Liver (tissue), 9 donors: Measurements from ENCODE around the gene COL27A1. TPM values are rescaled to one million over a fixed set of nuclear protein-coding genes. Genes with fewer than 3 reads are reported as not detected.

Experiments used
- DNase-seq: peaks from one replicate; pipeline ENCODE4 v3.0.0-alpha.2; 2017; ENCODE audit warnings: low spot score
- H3K27ac ChIP-seq, 2 donors: one replicate each; pipeline ENCODE4 v1.7.0; 2013; ENCODE audit warnings: inconsistent platforms in 2 of 2, low read length in 2 of 2, control low read depth in 1 of 2, low read depth in 1 of 2, mild to moderate bottlenecking in 1 of 2
- H3K27me3 ChIP-seq, 4 donors: one replicate each; pipeline versions ENCODE4 v1.6.1 to v1.7.0; 2013; ENCODE audit warnings: low read length in 3 of 4, inconsistent platforms in 1 of 4, mild to moderate bottlenecking in 1 of 4, moderate library complexity in 1 of 4; ENCODE audit not compliant: control insufficient read depth in 4 of 4, insufficient read depth in 4 of 4
- H3K36me3 ChIP-seq, 4 donors: one replicate each; pipeline versions ENCODE4 v1.6.1 to v1.7.0; 2013; ENCODE audit warnings: low read length in 3 of 4, mild to moderate bottlenecking in 3 of 4, low read depth in 1 of 4, moderate library complexity in 1 of 4; ENCODE audit not compliant: control insufficient read depth in 4 of 4, insufficient read depth in 3 of 4
- H3K4me1 ChIP-seq, 4 donors: one replicate each; pipeline versions ENCODE4 v1.6.1 to v1.7.0; 2013; ENCODE audit warnings: low read length in 3 of 4, mild to moderate bottlenecking in 3 of 4, moderate library complexity in 1 of 4; ENCODE audit not compliant: control insufficient read depth in 4 of 4, insufficient read depth in 4 of 4
- H3K4me3 ChIP-seq, 3 donors: one replicate each; pipeline versions ENCODE4 v1.6.1 to v1.7.0; 2013; ENCODE audit warnings: low read length in 3 of 3, control low read depth in 1 of 3, low read depth in 1 of 3, mild to moderate bottlenecking in 1 of 3
- H3K9ac ChIP-seq, 2 donors: one replicate each; pipeline ENCODE4 v1.7.0; 2013; ENCODE audit warnings: low read length in 2 of 2, mild to moderate bottlenecking in 2 of 2, moderate library complexity in 2 of 2, control low read depth in 1 of 2, low read depth in 1 of 2
- H3K9me3 ChIP-seq, 4 donors: one replicate each; pipeline versions ENCODE4 v1.6.1 to v1.7.0; 2013; ENCODE audit warnings: low read length in 3 of 4; ENCODE audit not compliant: control insufficient read depth in 4 of 4
- ATF3 ChIP-seq: IDR thresholded peaks from 2 replicates; pipeline ENCODE4 v1.6.1; 2016; ENCODE audit warnings: antibody characterized with exemption
- CTCF ChIP-seq: fragments of 150-350 bp; IDR thresholded peaks from 2 replicates; pipeline ENCODE4 v1.5.1; 2017; ENCODE audit warnings: improper control_type of control experiment, low read depth, low read length; ENCODE audit not compliant: missing input control
- FOXA1 ChIP-seq: IDR thresholded peaks from 2 replicates; pipeline ENCODE4 v1.6.1; 2016; ENCODE audit warnings: antibody characterized with exemption
- FOXA2 ChIP-seq: IDR thresholded peaks from 2 replicates; pipeline ENCODE4 v1.6.1; 2016; ENCODE audit warnings: antibody characterized with exemption
- GABPA ChIP-seq, 2 donors: IDR thresholded peaks in 1 of 2; conservative IDR thresholded peaks in 1 of 2; 2 replicates each; pipeline ENCODE4 v1.6.1; 2016; ENCODE audit warnings: antibody characterized with exemption in 2 of 2, mild to moderate bottlenecking in 1 of 2, moderate library complexity in 1 of 2
- HNF4A ChIP-seq, 2 donors: conservative IDR thresholded peaks; 2 replicates each; pipeline ENCODE4 v1.6.1; 2016; ENCODE audit warnings: antibody characterized with exemption in 2 of 2, mild to moderate bottlenecking in 2 of 2
- HNF4G ChIP-seq: IDR thresholded peaks from 2 replicates; pipeline ENCODE4 v1.6.1; 2016; ENCODE audit warnings: antibody characterized with exemption
- MAX ChIP-seq: IDR thresholded peaks from 2 replicates; pipeline ENCODE4 v1.6.1; 2016; ENCODE audit warnings: antibody characterized with exemption
- NR2F2 ChIP-seq: IDR thresholded peaks from 2 replicates; pipeline ENCODE4 v1.6.1; 2016; ENCODE audit warnings: antibody characterized with exemption
- RAD21 ChIP-seq, 2 donors: IDR thresholded peaks; 2 replicates each; pipeline ENCODE4 v1.6.1; 2016; ENCODE audit warnings: antibody characterized with exemption in 2 of 2, mild to moderate bottlenecking in 2 of 2
- RXRA ChIP-seq, 2 donors: IDR thresholded peaks; 2 replicates each; pipeline ENCODE4 v1.6.1; 2017 to 2018; ENCODE audit warnings: antibody characterized with exemption in 2 of 2, mild to moderate bottlenecking in 1 of 2
- TAF1 ChIP-seq: conservative IDR thresholded peaks from 2 replicates; pipeline ENCODE4 v1.6.1; 2016; ENCODE audit warnings: antibody characterized with exemption, mild to moderate bottlenecking
- YY1 ChIP-seq: IDR thresholded peaks from 2 replicates; pipeline ENCODE4 v1.6.1; 2016; ENCODE audit warnings: antibody characterized with exemption, mild to moderate bottlenecking
- WGBS: extraction: QIAGEN DNeasy Blood & Tissue Kit; methylation state at CpG from one replicate; pipeline ENCODE4 v1.1.7; 2013; 5-methylcytosine and 5-hydroxymethylcytosine counted together
- polyA plus RNA-seq, 2 donors: library from polyadenylated mRNA; stranded (reverse) in 1 of 2; unstranded in 1 of 2; fragments of 200-250 nt in 1 of 2; fragments of >200 nt in 1 of 2; fragmentation: Nextera tagmentation in 1 of 2; extraction: Ambion mirVana in 1 of 2; gene quantifications; one replicate each; pipeline versions ENCODE4 v1.2.1 to v1.2.3, GENCODE V29; 2013 to 2015
- total RNA-seq, 2 donors: library from RNA; depleted of rRNA; stranded (reverse); fragments of >200 nt; gene quantifications; one replicate each; pipeline ENCODE4 v1.2.3, GENCODE V29; 2014
- donor health status: healthy.
- donor health status: healthy.
- donor health status: healthy.
- donor health status: healthy.
- donor health status: healthy.

COL27A1 gene
- total and polyA plus RNA-seq, 4 donors: 7.0 to 20.4 (median 12.0) TPM

GRCh38 chr9:114289571-114290481 lies 134.5 kb downstream of the COL27A1 start:
- Histone ChIP-seq H3K36me3 (peaks cover 0 to 34% (median 25%) of the 10 kb centered on the region in 4 donors), H3K9ac (no peak overlapping the region), H3K27me3 (no peaks in the 10 kb centered on the region), H3K27ac (no peak overlapping the region), H3K4me1 (no peaks in the 10 kb centered on the region), H3K4me3 (no peak overlapping the region), H3K9me3 (peaks cover 0 to 5% (median 2%) of the 10 kb centered on the region in 4 donors)
- no peak for TF ChIP-seq NR2F2
- TF ChIP-seq MAX: no peak
- TF ChIP-seq TAF1: no peak
- no peak for TF ChIP-seq HNF4A (conservative IDR thresholded peaks at IDR 0.05)
- no peak for TF ChIP-seq RAD21 (IDR thresholded peaks at IDR 0.05)
- TF ChIP-seq YY1: no peak
- no peak for TF ChIP-seq HNF4G
- no peak for TF ChIP-seq CTCF
- no peak for DNase-seq
- 88% methylated on average over 13 of the region's 13 CpGs for WGBS

GRCh38 chr9:114290561-114290986 lies 135.2 kb downstream of the COL27A1 start:
- 68% methylated on average over 7 of the region's 7 CpGs for WGBS
- no peak for DNase-seq

More at GRCh38 chr9:114290561-114290986, 135.2 kb downstream of the COL27A1 start:
- no peak for TF ChIP-seq GABPA (IDR thresholded peaks at IDR 0.05 in 1 of 2, conservative IDR thresholded peaks at IDR 0.05 in 1 of 2)
- no peak for TF ChIP-seq HNF4A (conservative IDR thresholded peaks at IDR 0.05)
- TF ChIP-seq RXRA (IDR thresholded peaks at IDR 0.05): no peak
- no peak for TF ChIP-seq CTCF
- no peak for TF ChIP-seq YY1
- TF ChIP-seq RAD21 (IDR thresholded peaks at IDR 0.05): no peak
- no peak for TF ChIP-seq ATF3
- no peak for TF ChIP-seq FOXA2
- no peak for TF ChIP-seq TAF1
- no peak for TF ChIP-seq FOXA1
- H3K9ac ChIP-seq: no peak overlapping the region
- no peak overlapping the region for H3K4me3 ChIP-seq
- H3K36me3 ChIP-seq: peaks cover 0 to 37% (median 25%) of the 10 kb centered on the region in 4 donors
- H3K27ac ChIP-seq: no peak overlapping the region
- H3K27me3 ChIP-seq: no peaks in the 10 kb centered on the region
- peaks cover 0 to 7% (median 3%) of the 10 kb centered on the region in 4 donors for H3K9me3 ChIP-seq
- no peaks in the 10 kb centered on the region for H3K4me1 ChIP-seq
